SK-N-SH (cell line): ENCODE data around the gene ARHGEF19. TPM values are rescaled to one million over a fixed set of nuclear protein-coding genes. Genes with fewer than 3 reads are reported as not detected.

ENCODE experiments used
- CTCF ChIA-PET: fragments of 300-600, 350-600 bp; formaldehyde crosslinking; extraction: SDS; loops from one replicate; lab custom pipeline; 2021; lab: Yijun Ruan, JAX
- POLR2A ChIA-PET: fragments of 350-600 bp; sonication (Branson Sonifier 250); formaldehyde crosslinking; extraction: SDS; loops from one replicate; lab custom pipeline; 2020; ENCODE audit warnings: antibody characterized with exemption, inconsistent platforms; lab: Yijun Ruan, JAX
- DNase-seq: peaks from one replicate; pipeline ENCODE4 v3.0.0; 2012
- H2AFZ ChIP-seq: fragments of 200-600 bp; sonication (generic); 2 replicates; pipeline ENCODE4 v1.8.1; 2016; ENCODE audit warnings: antibody characterized with exemption, mild to moderate bottlenecking, low read depth
- H3F3A ChIP-seq: fragments of 200-600 bp; sonication (generic); replicated peaks from 2 replicates; pipeline ENCODE3; 2016; ENCODE audit warnings: antibody characterized with exemption, mild to moderate bottlenecking; ENCODE audit not compliant: insufficient read depth
- H3K27ac ChIP-seq, 2 experiments: fragments of 200-500 bp in 1 of 2; fragments of 200-600 bp in 1 of 2; sonication (Bioruptor generic) in 1 of 2; sonication (generic), shearing (Covaris generic) in 1 of 2; 2 replicates each; pipeline versions ENCODE4 v1.5.1 to v1.6.1; 2014 to 2016; ENCODE audit warnings: low read depth in 2 of 2, inconsistent platforms in 1 of 2, low read length in 1 of 2, mild to moderate bottlenecking in 1 of 2, mixed read lengths in 1 of 2
- H3K27me3 ChIP-seq: fragments of 200-600 bp; sonication (generic), shearing (Covaris generic); 2 replicates; pipeline ENCODE4 v1.6.1; 2016; ENCODE audit warnings: mixed run types; ENCODE audit not compliant: insufficient read depth
- H3K36me3 ChIP-seq, 2 experiments: fragments of 200-500 bp in 1 of 2; fragments of 200-600 bp in 1 of 2; sonication (Bioruptor generic) in 1 of 2; sonication (generic) in 1 of 2; replicated peaks in 1 of 2; 2 replicates each; pipeline versions ENCODE3 to v1.5.1; 2014 to 2016; ENCODE audit warnings: low read length in 1 of 2, mild to moderate bottlenecking in 1 of 2; ENCODE audit not compliant: insufficient read depth in 2 of 2, control insufficient read depth in 1 of 2
- H3K4me1 ChIP-seq, 2 experiments: fragments of 200-500 bp in 1 of 2; fragments of 200-600 bp in 1 of 2; sonication (Bioruptor generic) in 1 of 2; sonication (generic), shearing (Covaris generic) in 1 of 2; 2 replicates each; pipeline versions ENCODE4 v1.5.1 to v1.6.1; 2014 to 2016; ENCODE audit warnings: low read depth in 1 of 2, low read length in 1 of 2, mixed run types in 1 of 2; ENCODE audit not compliant: insufficient read depth in 2 of 2, control insufficient read depth in 1 of 2
- H3K4me2 ChIP-seq: fragments of 200-600 bp; sonication (generic), shearing (Covaris generic); 2 replicates; pipeline ENCODE4 v1.6.1; 2017; ENCODE audit warnings: mixed run types
- H3K4me3 ChIP-seq, 2 experiments: fragments of 200-500 bp in 1 of 2; fragments of 200-600 bp in 1 of 2; sonication (Bioruptor generic) in 1 of 2; sonication (generic), shearing (Covaris generic) in 1 of 2; 2 replicates each; pipeline versions ENCODE4 v1.5.1 to v1.8.1; 2014 to 2016; ENCODE audit warnings: low read depth in 2 of 2, inconsistent platforms in 1 of 2, low read length in 1 of 2, mild to moderate bottlenecking in 1 of 2, mixed read lengths in 1 of 2, moderate library complexity in 1 of 2
- H3K79me2 ChIP-seq: fragments of 200-600 bp; sonication (generic); 2 replicates; pipeline ENCODE4 v1.8.1; 2017; ENCODE audit warnings: mild to moderate bottlenecking; ENCODE audit not compliant: insufficient read depth
- H3K9ac ChIP-seq: fragments of 200-600 bp; sonication (generic); 2 replicates; pipeline ENCODE4 v1.6.1; 2017; ENCODE audit warnings: mixed run types
- H3K9me2 ChIP-seq: fragments of 200-600 bp; sonication (generic); 2 replicates; pipeline ENCODE4 v1.6.1; 2017; ENCODE audit warnings: mixed run types
- H3K9me3 ChIP-seq: fragments of 200-600 bp; sonication (generic); 2 replicates; pipeline ENCODE4 v1.6.1; 2017; ENCODE audit warnings: mixed run types, mild to moderate bottlenecking, moderate library complexity
- H4K20me1 ChIP-seq: fragments of 200-600 bp; sonication (generic); 2 replicates; pipeline ENCODE4 v1.6.1; 2017; ENCODE audit warnings: mild to moderate bottlenecking, mixed run types; ENCODE audit not compliant: insufficient read depth
- CTCF ChIP-seq: fragments of 200-600 bp; sonication (generic); IDR thresholded peaks from 2 replicates; pipeline ENCODE4 v1.6.1; 2017; ENCODE audit warnings: antibody characterized with exemption, mild to moderate bottlenecking, moderate library complexity
- FOXJ3 ChIP-seq: sonication (generic); formaldehyde crosslinking; IDR thresholded peaks from 2 replicates; pipeline ENCODE4 v1.5.1; 2020; ENCODE audit warnings: mild to moderate bottlenecking, missing genetic modification reagents
- FOXM1 ChIP-seq: IDR thresholded peaks from 2 replicates; pipeline ENCODE4 v1.4.0; 2012; ENCODE audit warnings: low read depth, mild to moderate bottlenecking
- JUND ChIP-seq: IDR thresholded peaks from 2 replicates; pipeline ENCODE4 v1.4.0; 2012
- MXI1 ChIP-seq: IDR thresholded peaks from 2 replicates; pipeline ENCODE4 v1.6.1; 2012; ENCODE audit warnings: mild to moderate bottlenecking, low read depth, low read length, improper control_type of control experiment
- NFIC ChIP-seq: IDR thresholded peaks from 2 replicates; pipeline ENCODE4 v1.4.0; 2012; ENCODE audit warnings: borderline replicate concordance
- POLR2AphosphoS5 ChIP-seq: IDR thresholded peaks from 2 replicates; pipeline ENCODE4 v1.6.1; 2012; ENCODE audit warnings: low read depth, low read length
- RCOR1 ChIP-seq: fragments of 150-350 bp; IDR thresholded peaks from 2 replicates; pipeline ENCODE4 v1.6.1; 2017; ENCODE audit warnings: antibody characterized with exemption, low read length
- REST ChIP-seq: IDR thresholded peaks from 2 replicates; pipeline ENCODE4 v1.6.1; 2012; ENCODE audit warnings: mild to moderate bottlenecking, low read depth, low read length, moderate library complexity
- RFX5 ChIP-seq: IDR thresholded peaks from 2 replicates; pipeline ENCODE4 v1.6.1; 2012; ENCODE audit warnings: mild to moderate bottlenecking, improper control_type of control experiment, low read length
- RXRA ChIP-seq: IDR thresholded peaks from 2 replicates; pipeline ENCODE4 v1.4.0; 2012; ENCODE audit warnings: low read depth, mild to moderate bottlenecking, borderline replicate concordance
- SIN3A ChIP-seq: IDR thresholded peaks from 2 replicates; pipeline ENCODE4 v1.6.1; 2012; ENCODE audit warnings: low read depth, mild to moderate bottlenecking, low read length, moderate library complexity, borderline replicate concordance
- TAF1 ChIP-seq: IDR thresholded peaks from 2 replicates; pipeline ENCODE4 v1.6.1; 2012; ENCODE audit warnings: low read depth, mild to moderate bottlenecking, low read length, moderate library complexity, borderline replicate concordance
- TCF12 ChIP-seq: IDR thresholded peaks from 2 replicates; pipeline ENCODE4 v1.4.0; 2012
- TEAD4 ChIP-seq: IDR thresholded peaks from 2 replicates; pipeline ENCODE4 v1.4.0; 2012; ENCODE audit warnings: mild to moderate bottlenecking, borderline replicate concordance; ENCODE audit not compliant: insufficient read depth
- USF2 ChIP-seq: fragments of 150-350 bp; IDR thresholded peaks from 2 replicates; pipeline ENCODE4 v1.6.1; 2017; ENCODE audit warnings: antibody characterized with exemption, low read length, low read depth, borderline replicate concordance
- YY1 ChIP-seq: IDR thresholded peaks from 2 replicates; pipeline ENCODE4 v1.4.0; 2012; ENCODE audit warnings: low read depth, mild to moderate bottlenecking
- WGBS: methylation state at CpG from one replicate; pipeline ENCODE4 v1.1.6; 2017; ENCODE audit warnings: low lambda C conversion rate; 5-methylcytosine and 5-hydroxymethylcytosine counted together
- polyA plus RNA-seq, 3 experiments: library from polyadenylated mRNA; depleted of rRNA; stranded (reverse); fragments of >200 nt; gene quantifications; 2 replicates each; pipeline ENCODE4 v1.2.3, GENCODE V29; 2012
- TF ChIP-seq, protein P1 (sequence below): IDR thresholded peaks from 2 replicates; pipeline ENCODE4 v1.4.0; 2012; ENCODE audit warnings: low read depth, borderline replicate concordance
- TF ChIP-seq, protein P2 (sequence below): IDR thresholded peaks from 2 replicates; pipeline ENCODE4 v1.4.0; 2012; ENCODE audit warnings: low read depth, borderline replicate concordance
- TF ChIP-seq, protein P3 (sequence below): IDR thresholded peaks from 2 replicates; pipeline ENCODE4; 2012

The ARHGEF19 gene
- polyA plus RNA-seq, 1 of the 3 experiments (the other 2 are of a cell fraction): 11.5 TPM

DNA sequence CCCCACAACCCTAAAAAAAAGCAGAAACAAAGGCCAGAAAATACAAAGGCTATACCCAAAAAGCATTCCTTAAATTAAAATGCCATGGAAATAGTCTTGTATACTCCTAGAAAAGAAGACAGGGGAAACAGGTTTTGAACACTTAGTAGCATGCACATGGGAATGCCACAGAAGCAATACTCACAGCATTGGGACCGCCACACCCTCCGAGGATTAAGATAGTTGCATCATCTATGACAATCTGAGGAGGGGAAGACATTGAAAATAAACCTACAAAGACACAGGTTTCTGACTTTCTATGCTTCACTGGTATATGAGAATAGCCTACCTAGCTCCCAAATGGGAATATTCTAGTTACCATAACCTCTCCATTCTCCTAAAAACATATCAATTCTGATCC lies 40.5 kb upstream of the ARHGEF19 start:
- CTCF ChIA-PET: interaction anchor here (1.5 to 3.5 kb wide), 4 partner anchors 9 to 174 kb away, joined by 5 to 22 read pairs (median 6); no protein-coding TSS in a partner anchor
- H3K9me2 ChIP-seq: no peaks in the 10 kb centered on the region
- WGBS: 87% methylated on average over 2 of the region's 2 CpGs
- H3K27ac ChIP-seq: peak overlapping the region in 1 of 2 experiments; percentile 16; a peak in 2 of 4 replicates
- H3F3A ChIP-seq: peaks cover 16% of the 10 kb centered on the region
- no peak for DNase-seq
- no peak overlapping the region for H3K4me3 ChIP-seq
- POLR2A ChIA-PET: no interaction called here
- H2AFZ ChIP-seq: no peak overlapping the region
- H3K27me3 ChIP-seq: no peaks in the 10 kb centered on the region
- H3K4me2 ChIP-seq: no peak overlapping the region
- H3K79me2 ChIP-seq: 0 out of 2 replicates have a peak, but pooled peaks cover 7% of the 10 kb centered on the region
- peaks cover 20 to 63% of the 10 kb centered on the region in 2 experiments for H3K4me1 ChIP-seq
- H4K20me1 ChIP-seq: no peaks in the 10 kb centered on the region
- TF ChIP-seq YY1 (no peak), SIN3A (no peak), RFX5 (no peak), TAF1 (no peak), NFIC (no peak), USF2 (no peak), MXI1 (no peak), FOXJ3 (CRISPR knock-in tag) (no peak), REST (no peak), FOXM1 (no peak), JUND (no peak), RXRA (no peak), TCF12 (no peak), POLR2AphosphoS5 (no peak), TEAD4 (no peak), CTCF (no peak), RCOR1 (no peak)
- TF ChIP-seq, protein P1, sequence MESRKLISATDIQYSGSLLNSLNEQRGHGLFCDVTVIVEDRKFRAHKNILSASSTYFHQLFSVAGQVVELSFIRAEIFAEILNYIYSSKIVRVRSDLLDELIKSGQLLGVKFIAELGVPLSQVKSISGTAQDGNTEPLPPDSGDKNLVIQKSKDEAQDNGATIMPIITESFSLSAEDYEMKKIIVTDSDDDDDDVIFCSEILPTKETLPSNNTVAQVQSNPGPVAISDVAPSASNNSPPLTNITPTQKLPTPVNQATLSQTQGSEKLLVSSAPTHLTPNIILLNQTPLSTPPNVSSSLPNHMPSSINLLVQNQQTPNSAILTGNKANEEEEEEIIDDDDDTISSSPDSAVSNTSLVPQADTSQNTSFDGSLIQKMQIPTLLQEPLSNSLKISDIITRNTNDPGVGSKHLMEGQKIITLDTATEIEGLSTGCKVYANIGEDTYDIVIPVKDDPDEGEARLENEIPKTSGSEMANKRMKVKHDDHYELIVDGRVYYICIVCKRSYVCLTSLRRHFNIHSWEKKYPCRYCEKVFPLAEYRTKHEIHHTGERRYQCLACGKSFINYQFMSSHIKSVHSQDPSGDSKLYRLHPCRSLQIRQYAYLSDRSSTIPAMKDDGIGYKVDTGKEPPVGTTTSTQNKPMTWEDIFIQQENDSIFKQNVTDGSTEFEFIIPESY: no peak
- TF ChIP-seq, protein P2, sequence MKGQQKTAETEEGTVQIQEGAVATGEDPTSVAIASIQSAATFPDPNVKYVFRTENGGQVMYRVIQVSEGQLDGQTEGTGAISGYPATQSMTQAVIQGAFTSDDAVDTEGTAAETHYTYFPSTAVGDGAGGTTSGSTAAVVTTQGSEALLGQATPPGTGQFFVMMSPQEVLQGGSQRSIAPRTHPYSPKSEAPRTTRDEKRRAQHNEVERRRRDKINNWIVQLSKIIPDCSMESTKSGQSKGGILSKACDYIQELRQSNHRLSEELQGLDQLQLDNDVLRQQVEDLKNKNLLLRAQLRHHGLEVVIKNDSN: no peak
- TF ChIP-seq, protein P3, sequence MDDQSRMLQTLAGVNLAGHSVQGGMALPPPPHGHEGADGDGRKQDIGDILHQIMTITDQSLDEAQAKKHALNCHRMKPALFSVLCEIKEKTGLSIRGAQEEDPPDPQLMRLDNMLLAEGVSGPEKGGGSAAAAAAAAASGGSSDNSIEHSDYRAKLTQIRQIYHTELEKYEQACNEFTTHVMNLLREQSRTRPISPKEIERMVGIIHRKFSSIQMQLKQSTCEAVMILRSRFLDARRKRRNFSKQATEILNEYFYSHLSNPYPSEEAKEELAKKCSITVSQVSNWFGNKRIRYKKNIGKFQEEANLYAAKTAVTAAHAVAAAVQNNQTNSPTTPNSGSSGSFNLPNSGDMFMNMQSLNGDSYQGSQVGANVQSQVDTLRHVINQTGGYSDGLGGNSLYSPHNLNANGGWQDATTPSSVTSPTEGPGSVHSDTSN: no peak
- peaks cover 12 to 48% of the 10 kb centered on the region in 2 experiments for H3K36me3 ChIP-seq
- H3K9ac ChIP-seq: no peak overlapping the region
- H3K9me3 ChIP-seq: no peaks in the 10 kb centered on the region
